PC-9 (cell line): Measurements from ENCODE around the gene GTF3A.

Source experiments
- EZH2 ChIP-seq: fragments of 200-600 bp; sonication (generic); IDR thresholded peaks from 2 replicates; pipeline ENCODE4 v1.8.0; 2017; ENCODE audit warnings: antibody characterized with exemption, low read depth
- TF ChIP-seq, protein P1 (sequence below): fragments of 200-600 bp; sonication (generic); conservative IDR thresholded peaks from 2 replicates; pipeline ENCODE4 v1.6.1; 2017; ENCODE audit warnings: mixed run types, antibody characterized with exemption, mild to moderate bottlenecking, moderate library complexity

- no peak for TF ChIP-seq EZH2
- TF ChIP-seq, protein P1, sequence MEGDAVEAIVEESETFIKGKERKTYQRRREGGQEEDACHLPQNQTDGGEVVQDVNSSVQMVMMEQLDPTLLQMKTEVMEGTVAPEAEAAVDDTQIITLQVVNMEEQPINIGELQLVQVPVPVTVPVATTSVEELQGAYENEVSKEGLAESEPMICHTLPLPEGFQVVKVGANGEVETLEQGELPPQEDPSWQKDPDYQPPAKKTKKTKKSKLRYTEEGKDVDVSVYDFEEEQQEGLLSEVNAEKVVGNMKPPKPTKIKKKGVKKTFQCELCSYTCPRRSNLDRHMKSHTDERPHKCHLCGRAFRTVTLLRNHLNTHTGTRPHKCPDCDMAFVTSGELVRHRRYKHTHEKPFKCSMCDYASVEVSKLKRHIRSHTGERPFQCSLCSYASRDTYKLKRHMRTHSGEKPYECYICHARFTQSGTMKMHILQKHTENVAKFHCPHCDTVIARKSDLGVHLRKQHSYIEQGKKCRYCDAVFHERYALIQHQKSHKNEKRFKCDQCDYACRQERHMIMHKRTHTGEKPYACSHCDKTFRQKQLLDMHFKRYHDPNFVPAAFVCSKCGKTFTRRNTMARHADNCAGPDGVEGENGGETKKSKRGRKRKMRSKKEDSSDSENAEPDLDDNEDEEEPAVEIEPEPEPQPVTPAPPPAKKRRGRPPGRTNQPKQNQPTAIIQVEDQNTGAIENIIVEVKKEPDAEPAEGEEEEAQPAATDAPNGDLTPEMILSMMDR: no peak
Observed at GRCh38 chr13:27393101-27393500, 31.3 kb upstream of the GTF3A start.
